ENCODE measurements around the gene APEH.
A peak's percentile ranks its signal among the peaks of the same experiment; 100 is the strongest.

APEH gene

GRCh38 chr3:49673715-49674496, at the start of gene APEH:
Gene APEH, plus strand, starts transcription at chr3:49674351. Its CDS starts 51 bp downstream, at chr3:49674402.
- Histone ChIP-seq H3K4me1 (ENCODE audit: control insufficient read depth in 1 of 2, insufficient read depth in 1 of 2, low read depth in 1 of 2, low read length in 1 of 2) (peaks cover 19 to 20% of the 10 kb centered on the region in 2 experiments), H3K9me3 (no peaks in the 10 kb centered on the region), H3K27ac (peak within 1 kb of the TSS; percentile 93), H3K27me3 (peaks cover 10% of the 10 kb centered on the region), H3K36me3 (peaks cover 33% of the 10 kb centered on the region), H3K4me3 (ENCODE audit: low read depth in 1 of 2, low read length in 1 of 2) (peak within 1 kb of the TSS; percentile 87 to 94)
- peak; percentile 38 for TF ChIP-seq CTCF (IDR thresholded peaks at IDR 0.05)

- Histone ChIP-seq H3K27me3 (no peaks in the 10 kb centered on the region), H3K27ac (no peak overlapping the region), H3K4me1 (ENCODE audit: control insufficient read depth in 1 of 2, insufficient read depth in 1 of 2, low read depth in 1 of 2, low read length in 1 of 2) (no peaks in the 10 kb centered on the region), H3K36me3 (no peaks in the 10 kb centered on the region), H3K9me3 (no peaks in the 10 kb centered on the region), H3K4me3 (ENCODE audit: low read depth in 1 of 2, low read length in 1 of 2) (no peak overlapping the region)
- TF ChIP-seq CTCF (IDR thresholded peaks at IDR 0.05) = no peak
Measured at GRCh38 chr3:49625071-49625470, 49.1 kb upstream of the APEH start.

GRCh38 chr3:49626101-49626581, 48.0 kb upstream of the APEH start:
- Histone ChIP-seq H3K27me3 (no peaks in the 10 kb centered on the region), H3K9me3 (no peaks in the 10 kb centered on the region), H3K36me3 (no peaks in the 10 kb centered on the region), H3K4me1 (ENCODE audit: control insufficient read depth in 1 of 2, insufficient read depth in 1 of 2, low read depth in 1 of 2, low read length in 1 of 2) (no peaks in the 10 kb centered on the region), H3K4me3 (ENCODE audit: low read depth in 1 of 2, low read length in 1 of 2) (no peak overlapping the region), H3K27ac (no peak overlapping the region)
- TF ChIP-seq CTCF (IDR thresholded peaks at IDR 0.05) = no peak

- Histone ChIP-seq H3K27ac (no peak overlapping the region), H3K27me3 (no peaks in the 10 kb centered on the region), H3K36me3 (no peaks in the 10 kb centered on the region), H3K4me1 (ENCODE audit: control insufficient read depth in 1 of 2, insufficient read depth in 1 of 2, low read depth in 1 of 2, low read length in 1 of 2) (no peaks in the 10 kb centered on the region), H3K4me3 (ENCODE audit: low read depth in 1 of 2, low read length in 1 of 2) (no peak overlapping the region), H3K9me3 (peaks cover under 1% of the 10 kb centered on the region)
- no peak for TF ChIP-seq CTCF (IDR thresholded peaks at IDR 0.05)
Measured at GRCh38 chr3:49626796-49627195, 47.4 kb upstream of the APEH start.

- H3K9me3 ChIP-seq = peaks cover 3% of the 10 kb centered on the region
- no peak overlapping the region for H3K4me3 ChIP-seq (ENCODE audit: low read depth in 1 of 2, low read length in 1 of 2)
- no peaks in the 10 kb centered on the region for H3K27me3 ChIP-seq
- H3K36me3 ChIP-seq = no peaks in the 10 kb centered on the region
- TF ChIP-seq CTCF (IDR thresholded peaks at IDR 0.05) = no peak
- H3K4me1 ChIP-seq (ENCODE audit: control insufficient read depth in 1 of 2, insufficient read depth in 1 of 2, low read depth in 1 of 2, low read length in 1 of 2) = no peaks in the 10 kb centered on the region
- H3K27ac ChIP-seq = no peak overlapping the region
Measured at GRCh38 chr3:49627634-49628033, 46.5 kb upstream of the APEH start.
